HepG2 (cell line): ENCODE data around the gene LAMB2. TPM values are rescaled to one million over a fixed set of nuclear protein-coding genes. Genes with fewer than 3 reads are reported as not detected.

Experiments
- CREM ChIP-seq, 2 experiments: sonication (generic) in 1 of 2; formaldehyde crosslinking in 1 of 2; IDR thresholded peaks; 2 replicates each; pipeline versions ENCODE4 v1.4.0 to v1.6.1; 2016 to 2020; ENCODE audit warnings: antibody characterized with exemption in 1 of 2, mild to moderate bottlenecking in 1 of 2, missing genetic modification reagents in 1 of 2
- ESRRA ChIP-seq: sonication (generic); formaldehyde crosslinking; IDR thresholded peaks from 2 replicates; pipeline ENCODE4 v1.5.1; 2020; ENCODE audit warnings: mild to moderate bottlenecking, low read depth, missing genetic modification reagents
- HNRNPK ChIP-seq: fragments of 200-400 bp; formaldehyde crosslinking; IDR thresholded peaks from 2 replicates; pipeline ENCODE4 v1.6.1; 2018; ENCODE audit warnings: low read length, low read depth, moderate library complexity, mild to moderate bottlenecking; ENCODE audit not compliant: poor library complexity, severe bottlenecking
- KDM1A ChIP-seq: IDR thresholded peaks from 2 replicates; pipeline ENCODE4 v1.6.1; 2016; ENCODE audit warnings: missing compliant biosample characterization
- POLR2AphosphoS5 ChIP-seq: IDR thresholded peaks from 2 replicates; pipeline ENCODE4 v1.6.1; 2012; ENCODE audit warnings: low read depth, low read length
- REXO4 ChIP-seq: sonication (generic); formaldehyde crosslinking; IDR thresholded peaks from 2 replicates; pipeline ENCODE4 v1.8.0; 2022; ENCODE audit warnings: missing genetic modification reagents, mild to moderate bottlenecking, borderline replicate concordance
- SMAD3 ChIP-seq: sonication (generic); formaldehyde crosslinking; IDR thresholded peaks from 2 replicates; pipeline ENCODE4 v1.4.0; 2020; ENCODE audit warnings: missing genetic modification reagents
- ZNF431 ChIP-seq: sonication (generic); formaldehyde crosslinking; IDR thresholded peaks from 2 replicates; pipeline ENCODE4 v1.9.0; 2022; ENCODE audit warnings: missing genetic modification reagents, low read depth, mild to moderate bottlenecking, borderline replicate concordance
- ZNF432 ChIP-seq: sonication (generic); formaldehyde crosslinking; IDR thresholded peaks from 2 replicates; pipeline ENCODE4 v1.5.0; 2020; ENCODE audit warnings: missing genetic modification reagents, mild to moderate bottlenecking, borderline replicate concordance
- ZNF652 ChIP-seq: IDR thresholded peaks from 2 replicates; pipeline ENCODE4 v1.6.1; 2016; ENCODE audit warnings: low read depth, borderline replicate concordance
- ZNF83 ChIP-seq: sonication (generic); formaldehyde crosslinking; IDR thresholded peaks from 2 replicates; pipeline ENCODE4 v1.4.0; 2020; ENCODE audit warnings: missing genetic modification reagents, mild to moderate bottlenecking, borderline replicate concordance
- polyA plus RNA-seq, 8 experiments: library from polyadenylated mRNA; depleted of rRNA in 3 of 8; stranded (reverse) in 7 of 8; unstranded in 1 of 8; fragments of >200 nt; fragmentation: Illumina TruSeq in 4 of 8; extraction: Trizol in 4 of 8; gene quantifications; 2 replicates each; pipeline versions ENCODE4 v1.2.1 to v1.2.3, GENCODE V29; 2011 to 2016; ENCODE audit warnings: low read depth in 4 of 8, missing spikeins in 1 of 8, mixed read lengths in 1 of 8; ENCODE audit not compliant: insufficient read depth in 1 of 8
- total RNA-seq, 5 experiments: library from RNA; depleted of rRNA; stranded (reverse); fragments of >200 nt; fragmentation: Illumina TruSeq; extraction: Trizol; gene quantifications; 2 replicates each; pipeline ENCODE4 v1.2.3, GENCODE V29; 2016; ENCODE audit warnings: low read depth in 1 of 5
- TF ChIP-seq, protein P1 (sequence below): sonication (generic); formaldehyde crosslinking; IDR thresholded peaks from 2 replicates; pipeline ENCODE4 v1.4.0; 2020; ENCODE audit warnings: mild to moderate bottlenecking, missing genetic modification reagents
- TF ChIP-seq, protein P2 (sequence below): IDR thresholded peaks from 2 replicates; pipeline ENCODE4 v1.6.1; 2016; ENCODE audit warnings: control low read depth
- TF ChIP-seq, protein P3 (sequence below): sonication (generic); formaldehyde crosslinking; IDR thresholded peaks from 2 replicates; pipeline ENCODE4 v1.8.1; 2023; ENCODE audit warnings: missing genetic modification reagents, mild to moderate bottlenecking, borderline replicate concordance
- TF ChIP-seq, protein P4 (sequence below): sonication (generic); formaldehyde crosslinking; IDR thresholded peaks from 2 replicates; pipeline ENCODE4 v1.8.0; 2022; ENCODE audit warnings: missing genetic modification reagents, mild to moderate bottlenecking, borderline replicate concordance
- TF ChIP-seq, protein P5 (sequence below): sonication (generic); formaldehyde crosslinking; IDR thresholded peaks from 2 replicates; pipeline ENCODE4 v1.5.0; 2020; ENCODE audit warnings: missing genetic modification reagents
- TF ChIP-seq, protein P6 (sequence below), 2 experiments: sonication (generic) in 1 of 2; formaldehyde crosslinking in 1 of 2; IDR thresholded peaks; 2 replicates each; pipeline versions ENCODE4 v1.4.0 to v1.6.1; 2016 to 2020; ENCODE audit warnings: borderline replicate concordance in 1 of 2, low read depth in 1 of 2, mild to moderate bottlenecking in 1 of 2, missing genetic modification reagents in 1 of 2
- TF ChIP-seq, protein P7 (sequence below): sonication (generic); formaldehyde crosslinking; IDR thresholded peaks from 2 replicates; pipeline ENCODE4 v1.5.0; 2020; ENCODE audit warnings: missing genetic modification reagents

LAMB2 gene
- total and polyA plus RNA-seq, 2 of the 13 experiments (the other 11 are each of a cell fraction or from before 2014, with no cell fraction given), result 208 to 443 TPM

DNA sequence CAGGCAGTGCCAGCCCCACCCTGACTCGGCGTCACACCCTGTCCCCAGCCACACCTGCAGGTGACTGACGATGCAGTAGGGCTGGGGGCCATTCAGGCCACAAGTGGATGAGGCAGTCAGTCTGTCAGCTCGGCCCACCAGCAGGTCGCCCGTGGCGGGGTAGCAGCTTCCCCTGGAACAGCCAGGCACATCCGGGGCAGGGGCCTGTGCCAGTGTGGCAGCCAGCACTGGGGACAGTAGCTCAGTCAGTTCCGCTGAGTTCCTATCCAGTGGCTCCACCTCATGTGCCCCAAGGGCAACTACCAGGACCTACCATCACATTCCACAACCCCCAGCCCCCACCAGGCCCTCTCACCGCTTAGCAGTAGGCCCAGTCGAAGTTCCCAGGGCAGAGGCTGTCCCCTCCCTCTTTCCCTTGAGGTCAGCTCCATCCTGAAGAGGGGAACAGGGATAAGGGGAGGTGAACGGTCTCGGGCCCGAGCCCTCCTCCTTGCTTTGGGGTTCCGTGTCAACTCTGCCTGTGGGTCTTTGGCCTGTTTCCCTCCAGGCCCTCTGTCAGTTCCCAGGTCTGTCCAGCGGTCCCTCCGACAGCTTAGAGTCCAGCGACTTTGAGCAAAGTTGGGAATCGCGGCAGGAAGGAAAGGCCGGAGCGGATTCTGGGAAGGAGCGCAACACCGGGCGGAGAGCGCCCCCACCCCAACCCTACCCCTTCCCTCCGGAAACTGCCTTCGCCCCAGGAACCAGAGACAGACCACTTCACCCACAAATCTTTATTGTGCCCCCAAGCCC lies at the start of gene LAMB2 (continued):
- TF ChIP-seq, protein P1, sequence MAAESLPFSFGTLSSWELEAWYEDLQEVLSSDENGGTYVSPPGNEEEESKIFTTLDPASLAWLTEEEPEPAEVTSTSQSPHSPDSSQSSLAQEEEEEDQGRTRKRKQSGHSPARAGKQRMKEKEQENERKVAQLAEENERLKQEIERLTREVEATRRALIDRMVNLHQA (CRISPR knock-in tag), result no peak
- TF ChIP-seq, protein P2, sequence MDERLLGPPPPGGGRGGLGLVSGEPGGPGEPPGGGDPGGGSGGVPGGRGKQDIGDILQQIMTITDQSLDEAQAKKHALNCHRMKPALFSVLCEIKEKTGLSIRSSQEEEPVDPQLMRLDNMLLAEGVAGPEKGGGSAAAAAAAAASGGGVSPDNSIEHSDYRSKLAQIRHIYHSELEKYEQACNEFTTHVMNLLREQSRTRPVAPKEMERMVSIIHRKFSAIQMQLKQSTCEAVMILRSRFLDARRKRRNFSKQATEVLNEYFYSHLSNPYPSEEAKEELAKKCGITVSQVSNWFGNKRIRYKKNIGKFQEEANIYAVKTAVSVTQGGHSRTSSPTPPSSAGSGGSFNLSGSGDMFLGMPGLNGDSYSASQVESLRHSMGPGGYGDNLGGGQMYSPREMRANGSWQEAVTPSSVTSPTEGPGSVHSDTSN (CRISPR knock-in tag), result no peak
- TF ChIP-seq ESRRA, result no peak
- TF ChIP-seq, protein P3, sequence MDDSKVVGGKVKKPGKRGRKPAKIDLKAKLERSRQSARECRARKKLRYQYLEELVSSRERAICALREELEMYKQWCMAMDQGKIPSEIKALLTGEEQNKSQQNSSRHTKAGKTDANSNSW, result no peak
- peak; percentile 45; the same call in 1 of the 2 replicates for TF ChIP-seq SMAD3 (CRISPR knock-in tag)
- peak; percentile 68 for TF ChIP-seq POLR2AphosphoS5
- TF ChIP-seq, protein P4, sequence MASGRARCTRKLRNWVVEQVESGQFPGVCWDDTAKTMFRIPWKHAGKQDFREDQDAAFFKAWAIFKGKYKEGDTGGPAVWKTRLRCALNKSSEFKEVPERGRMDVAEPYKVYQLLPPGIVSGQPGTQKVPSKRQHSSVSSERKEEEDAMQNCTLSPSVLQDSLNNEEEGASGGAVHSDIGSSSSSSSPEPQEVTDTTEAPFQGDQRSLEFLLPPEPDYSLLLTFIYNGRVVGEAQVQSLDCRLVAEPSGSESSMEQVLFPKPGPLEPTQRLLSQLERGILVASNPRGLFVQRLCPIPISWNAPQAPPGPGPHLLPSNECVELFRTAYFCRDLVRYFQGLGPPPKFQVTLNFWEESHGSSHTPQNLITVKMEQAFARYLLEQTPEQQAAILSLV (CRISPR knock-in tag), result no peak
- TF ChIP-seq, protein P5, sequence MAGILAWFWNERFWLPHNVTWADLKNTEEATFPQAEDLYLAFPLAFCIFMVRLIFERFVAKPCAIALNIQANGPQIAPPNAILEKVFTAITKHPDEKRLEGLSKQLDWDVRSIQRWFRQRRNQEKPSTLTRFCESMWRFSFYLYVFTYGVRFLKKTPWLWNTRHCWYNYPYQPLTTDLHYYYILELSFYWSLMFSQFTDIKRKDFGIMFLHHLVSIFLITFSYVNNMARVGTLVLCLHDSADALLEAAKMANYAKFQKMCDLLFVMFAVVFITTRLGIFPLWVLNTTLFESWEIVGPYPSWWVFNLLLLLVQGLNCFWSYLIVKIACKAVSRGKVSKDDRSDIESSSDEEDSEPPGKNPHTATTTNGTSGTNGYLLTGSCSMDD (CRISPR knock-in tag), result no peak
- TF ChIP-seq ZNF431 (CRISPR knock-in tag), result no peak
- TF ChIP-seq, protein P6, sequence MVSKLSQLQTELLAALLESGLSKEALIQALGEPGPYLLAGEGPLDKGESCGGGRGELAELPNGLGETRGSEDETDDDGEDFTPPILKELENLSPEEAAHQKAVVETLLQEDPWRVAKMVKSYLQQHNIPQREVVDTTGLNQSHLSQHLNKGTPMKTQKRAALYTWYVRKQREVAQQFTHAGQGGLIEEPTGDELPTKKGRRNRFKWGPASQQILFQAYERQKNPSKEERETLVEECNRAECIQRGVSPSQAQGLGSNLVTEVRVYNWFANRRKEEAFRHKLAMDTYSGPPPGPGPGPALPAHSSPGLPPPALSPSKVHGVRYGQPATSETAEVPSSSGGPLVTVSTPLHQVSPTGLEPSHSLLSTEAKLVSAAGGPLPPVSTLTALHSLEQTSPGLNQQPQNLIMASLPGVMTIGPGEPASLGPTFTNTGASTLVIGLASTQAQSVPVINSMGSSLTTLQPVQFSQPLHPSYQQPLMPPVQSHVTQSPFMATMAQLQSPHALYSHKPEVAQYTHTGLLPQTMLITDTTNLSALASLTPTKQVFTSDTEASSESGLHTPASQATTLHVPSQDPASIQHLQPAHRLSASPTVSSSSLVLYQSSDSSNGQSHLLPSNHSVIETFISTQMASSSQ (IDR thresholded peaks at IDR 0.05; ENCODE audit: low read depth), result no peak
- TF ChIP-seq, protein P6 (CRISPR knock-in tag; IDR thresholded peaks at IDR 0.05; ENCODE audit: borderline replicate concordance), result 0 out of 2 replicates have a peak, but pooled peaks have one; percentile 52
- TF ChIP-seq CREM (IDR thresholded peaks at IDR 0.05), result no peak; the same call in 1 of the 2 replicates
- no peak for TF ChIP-seq CREM (CRISPR knock-in tag; IDR thresholded peaks at IDR 0.05)
- 0 out of 2 replicates have a peak, but pooled peaks have one; percentile 35 for TF ChIP-seq ZNF432
- TF ChIP-seq ZNF652 (CRISPR knock-in tag), result no peak
- no peak for TF ChIP-seq HNRNPK
- TF ChIP-seq REXO4 (CRISPR knock-in tag), result no peak
- TF ChIP-seq, protein P7, sequence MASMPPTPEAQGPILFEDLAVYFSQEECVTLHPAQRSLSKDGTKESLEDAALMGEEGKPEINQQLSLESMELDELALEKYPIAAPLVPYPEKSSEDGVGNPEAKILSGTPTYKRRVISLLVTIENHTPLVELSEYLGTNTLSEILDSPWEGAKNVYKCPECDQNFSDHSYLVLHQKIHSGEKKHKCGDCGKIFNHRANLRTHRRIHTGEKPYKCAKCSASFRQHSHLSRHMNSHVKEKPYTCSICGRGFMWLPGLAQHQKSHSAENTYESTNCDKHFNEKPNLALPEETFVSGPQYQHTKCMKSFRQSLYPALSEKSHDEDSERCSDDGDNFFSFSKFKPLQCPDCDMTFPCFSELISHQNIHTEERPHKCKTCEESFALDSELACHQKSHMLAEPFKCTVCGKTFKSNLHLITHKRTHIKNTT, result no peak
- no peak for TF ChIP-seq ZNF83
- no peak for TF ChIP-seq KDM1A (CRISPR knock-in tag)
